ENCODE data around the gene SIGLEC9. TPM values are rescaled to one million over a fixed set of nuclear protein-coding genes. Genes with fewer than 3 reads are reported as not detected.

The SIGLEC9 gene
- total RNA-seq, 1 donor from 2014 or later: not detected

- Mint-ChIP-seq H3K9me3 (ENCODE audit: unreplicated experiment) (no peaks in the 10 kb centered on the region), H3K4me3 (ENCODE audit: unreplicated experiment) (no peak overlapping the region)
Observed at GRCh38 chr19:51122112-51122981, 2.4 kb upstream of the SIGLEC9 start.

GRCh38 chr19:51123381-51123800 is 1.3 kb upstream of the SIGLEC9 start:
- Mint-ChIP-seq H3K36me3 (ENCODE audit: unreplicated experiment) (no peaks in the 10 kb centered on the region), H3K27ac (ENCODE audit: unreplicated experiment) (no peak overlapping the region), H3K4me1 (ENCODE audit: unreplicated experiment) (no peaks in the 10 kb centered on the region), H3K4me3 (ENCODE audit: unreplicated experiment) (no peak overlapping the region), H3K27me3 (ENCODE audit: unreplicated experiment) (no peaks in the 10 kb centered on the region), H3K9me3 (ENCODE audit: unreplicated experiment) (no peaks in the 10 kb centered on the region)
- no peak for TF ChIP-seq CTCF (IDR thresholded peaks at IDR 0.05)
- DNase-seq (ENCODE audit: extremely low spot score, unreplicated experiment): no peak

More at GRCh38 chr19:51122112-51122981, 2.4 kb upstream of the SIGLEC9 start:
- no peaks in the 10 kb centered on the region for H3K4me1 Mint-ChIP-seq (ENCODE audit: unreplicated experiment)
- no peak for TF ChIP-seq CTCF (IDR thresholded peaks at IDR 0.05)
- no peaks in the 10 kb centered on the region for H3K36me3 Mint-ChIP-seq (ENCODE audit: unreplicated experiment)
- no peaks in the 10 kb centered on the region for H3K27me3 Mint-ChIP-seq (ENCODE audit: unreplicated experiment)
- no peak for DNase-seq (ENCODE audit: extremely low spot score, unreplicated experiment)
- H3K27ac Mint-ChIP-seq (ENCODE audit: unreplicated experiment): no peak overlapping the region

GRCh38 chr19:51123802-51124201 is 904 bp upstream of the SIGLEC9 start:
- Mint-ChIP-seq H3K4me3 (ENCODE audit: unreplicated experiment) (no peak overlapping the region), H3K4me1 (ENCODE audit: unreplicated experiment) (peaks cover 4% of the 10 kb centered on the region), H3K27me3 (ENCODE audit: unreplicated experiment) (no peaks in the 10 kb centered on the region), H3K36me3 (ENCODE audit: unreplicated experiment) (no peaks in the 10 kb centered on the region), H3K27ac (ENCODE audit: unreplicated experiment) (no peak overlapping the region), H3K9me3 (ENCODE audit: unreplicated experiment) (no peaks in the 10 kb centered on the region)
- TF ChIP-seq CTCF (IDR thresholded peaks at IDR 0.05): no peak
- DNase-seq (ENCODE audit: extremely low spot score, unreplicated experiment): no peak

GRCh38 chr19:51124216-51124615 is 490 bp upstream of the SIGLEC9 start:
- no peaks in the 10 kb centered on the region for H3K27me3 Mint-ChIP-seq (ENCODE audit: unreplicated experiment)
- H3K4me1 Mint-ChIP-seq (ENCODE audit: unreplicated experiment): peaks cover 7% of the 10 kb centered on the region
- TF ChIP-seq CTCF (IDR thresholded peaks at IDR 0.05): no peak
- no peak overlapping the region for H3K4me3 Mint-ChIP-seq (ENCODE audit: unreplicated experiment)
- no peaks in the 10 kb centered on the region for H3K9me3 Mint-ChIP-seq (ENCODE audit: unreplicated experiment)
- H3K27ac Mint-ChIP-seq (ENCODE audit: unreplicated experiment): no peak overlapping the region
- DNase-seq (ENCODE audit: extremely low spot score, unreplicated experiment): no peak
- no peaks in the 10 kb centered on the region for H3K36me3 Mint-ChIP-seq (ENCODE audit: unreplicated experiment)

- H3K27ac Mint-ChIP-seq (ENCODE audit: unreplicated experiment): no peak overlapping the region
- no peaks in the 10 kb centered on the region for H3K9me3 Mint-ChIP-seq (ENCODE audit: unreplicated experiment)
- TF ChIP-seq CTCF (IDR thresholded peaks at IDR 0.05): no peak
- H3K27me3 Mint-ChIP-seq (ENCODE audit: unreplicated experiment): no peaks in the 10 kb centered on the region
- H3K4me1 Mint-ChIP-seq (ENCODE audit: unreplicated experiment): peaks cover 7% of the 10 kb centered on the region
- no peaks in the 10 kb centered on the region for H3K36me3 Mint-ChIP-seq (ENCODE audit: unreplicated experiment)
- H3K4me3 Mint-ChIP-seq (ENCODE audit: unreplicated experiment): no peak overlapping the region
- no peak for DNase-seq (ENCODE audit: extremely low spot score, unreplicated experiment)
Observed at GRCh38 chr19:51125421-51126075, 842 bp downstream of the SIGLEC9 start.

All from osteocyte (in vitro differentiated cells).